Gastrocnemius medialis (tissue), 4 donors: ENCODE measurements around the gene IL16.

ENCODE experiments used
- POLR2A ChIP-seq, 2 donors: fragments of 450-650 bp; IDR thresholded peaks; one replicate each; pipeline ENCODE4 v1.6.1; 2017; ENCODE audit warnings: antibody characterized with exemption in 2 of 2, mild to moderate bottlenecking in 2 of 2, moderate library complexity in 2 of 2
- TF ChIP-seq, protein P1 (sequence below), 5 experiments: fragments of 450-650 bp in 3 of 5; fragments of 200-600 bp in 2 of 5; sonication (generic) in 2 of 5; IDR thresholded peaks in 4 of 5; conservative IDR thresholded peaks in 1 of 5; 1 replicate in 4 of 5; 2 replicates in 1 of 5; pipeline ENCODE4 v1.5.1; 2016 to 2019; ENCODE audit warnings: antibody characterized with exemption in 5 of 5, mild to moderate bottlenecking in 3 of 5, moderate library complexity in 3 of 5

DNA sequence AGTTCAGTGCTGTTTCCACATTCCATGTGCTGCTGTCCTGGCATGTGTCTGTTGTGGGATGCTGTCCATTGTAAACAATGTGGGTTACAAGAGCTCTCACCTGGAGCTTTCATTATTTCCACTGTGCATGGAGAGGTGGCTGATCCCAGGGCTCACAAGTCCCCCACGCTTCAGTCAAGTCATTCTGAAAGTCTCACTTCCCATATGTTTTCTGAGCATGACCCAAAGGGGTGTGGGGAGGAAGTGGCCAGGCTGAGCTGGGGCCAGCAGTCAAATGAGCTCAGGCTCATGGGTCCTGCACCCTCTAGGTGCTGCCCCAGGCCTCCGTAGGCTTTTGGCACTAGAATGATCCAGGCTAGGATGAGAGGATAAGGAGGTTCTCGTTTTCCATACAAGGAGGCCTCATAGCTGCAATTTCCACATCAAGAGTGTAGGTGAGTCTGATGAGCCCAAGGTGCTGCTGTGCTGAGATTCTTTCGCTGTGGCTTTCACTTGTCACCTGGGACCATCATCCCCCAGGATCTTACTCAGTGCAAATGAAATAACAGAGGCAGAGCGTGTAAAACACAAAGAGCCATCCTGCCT lies 105.2 kb downstream of the IL16 start:
- TF ChIP-seq, protein P1, sequence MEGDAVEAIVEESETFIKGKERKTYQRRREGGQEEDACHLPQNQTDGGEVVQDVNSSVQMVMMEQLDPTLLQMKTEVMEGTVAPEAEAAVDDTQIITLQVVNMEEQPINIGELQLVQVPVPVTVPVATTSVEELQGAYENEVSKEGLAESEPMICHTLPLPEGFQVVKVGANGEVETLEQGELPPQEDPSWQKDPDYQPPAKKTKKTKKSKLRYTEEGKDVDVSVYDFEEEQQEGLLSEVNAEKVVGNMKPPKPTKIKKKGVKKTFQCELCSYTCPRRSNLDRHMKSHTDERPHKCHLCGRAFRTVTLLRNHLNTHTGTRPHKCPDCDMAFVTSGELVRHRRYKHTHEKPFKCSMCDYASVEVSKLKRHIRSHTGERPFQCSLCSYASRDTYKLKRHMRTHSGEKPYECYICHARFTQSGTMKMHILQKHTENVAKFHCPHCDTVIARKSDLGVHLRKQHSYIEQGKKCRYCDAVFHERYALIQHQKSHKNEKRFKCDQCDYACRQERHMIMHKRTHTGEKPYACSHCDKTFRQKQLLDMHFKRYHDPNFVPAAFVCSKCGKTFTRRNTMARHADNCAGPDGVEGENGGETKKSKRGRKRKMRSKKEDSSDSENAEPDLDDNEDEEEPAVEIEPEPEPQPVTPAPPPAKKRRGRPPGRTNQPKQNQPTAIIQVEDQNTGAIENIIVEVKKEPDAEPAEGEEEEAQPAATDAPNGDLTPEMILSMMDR (IDR thresholded peaks at IDR 0.05 in 4 of 5, conservative IDR thresholded peaks at IDR 0.05 in 1 of 5): no peak
- no peak for TF ChIP-seq POLR2A (IDR thresholded peaks at IDR 0.05)
